SU-DHL-6 (cell line): ENCODE measurements around the gene SETSIP.

Experiments
- H2AFZ ChIP-seq: fragments of 200-600 bp; sonication (generic); 2 replicates; pipeline ENCODE4 v1.6.1; 2014; ENCODE audit warnings: low read depth, mild to moderate bottlenecking, moderate library complexity, mixed read lengths, antibody characterized with exemption, low read length; ENCODE audit not compliant: severe bottlenecking
- H3F3A ChIP-seq: fragments of 200-600 bp; shearing (Covaris generic); 2 replicates; pipeline ENCODE4 v1.6.0; 2016; ENCODE audit warnings: antibody characterized with exemption, mild to moderate bottlenecking; ENCODE audit not compliant: insufficient read depth
- H3K27ac ChIP-seq: fragments of 200-600 bp; sonication (generic); 2 replicates; pipeline ENCODE4 v1.5.1; 2016; ENCODE audit warnings: low read depth, mild to moderate bottlenecking, low read length, moderate library complexity, mixed read lengths
- H3K27me3 ChIP-seq: fragments of 200-600 bp; sonication (generic), shearing (Covaris generic); 2 replicates; pipeline ENCODE4 v1.6.0; 2014; ENCODE audit warnings: mild to moderate bottlenecking, low read length
- H3K36me3 ChIP-seq: fragments of 200-600 bp; sonication (generic); 2 replicates; pipeline ENCODE4 v1.6.1; 2014; ENCODE audit warnings: mild to moderate bottlenecking, low read length, mixed read lengths
- H3K4me2 ChIP-seq: fragments of 300-600, 200-600 bp; shearing (Covaris generic), sonication (generic); 2 replicates; pipeline ENCODE4 v1.6.0; 2014; ENCODE audit warnings: low read length, low read depth, mild to moderate bottlenecking; ENCODE audit not compliant: poor library complexity, severe bottlenecking
- H3K4me3 ChIP-seq: fragments of 200-600 bp; sonication (generic); 2 replicates; pipeline ENCODE4 v1.5.1; 2014; ENCODE audit warnings: antibody characterized with exemption, low read length, mild to moderate bottlenecking, mixed read lengths; ENCODE audit not compliant: insufficient read depth, poor library complexity, severe bottlenecking
- H3K79me2 ChIP-seq: fragments of 200-600 bp; sonication (generic); 2 replicates; pipeline ENCODE4 v1.6.1; 2014; ENCODE audit warnings: mild to moderate bottlenecking, low read length, moderate library complexity; ENCODE audit not compliant: insufficient read depth
- H3K9ac ChIP-seq: fragments of 200-600 bp; sonication (generic); 2 replicates; pipeline ENCODE4 v1.7.0; 2014; ENCODE audit warnings: mild to moderate bottlenecking, low read length
- H3K9me2 ChIP-seq: fragments of 200-600 bp; sonication (generic); replicated peaks from 2 replicates; pipeline ENCODE4 v1.6.1; 2014; ENCODE audit warnings: low read length; ENCODE audit not compliant: insufficient read depth
- H3K9me3 ChIP-seq: fragments of 200-600 bp; sonication (generic); 2 replicates; pipeline ENCODE4 v1.6.1; 2014; ENCODE audit warnings: low read length, mixed read lengths; ENCODE audit not compliant: insufficient read depth
- H4K20me1 ChIP-seq: fragments of 200-600 bp; sonication (generic); 2 replicates; pipeline ENCODE4 v1.6.1; 2014; ENCODE audit warnings: low read depth, mild to moderate bottlenecking, antibody characterized with exemption, low read length, moderate library complexity, mixed read lengths
- CTCF ChIP-seq: fragments of 200-600 bp; sonication (generic); IDR thresholded peaks from one replicate; pipeline ENCODE4 v1.5.1; 2017; ENCODE audit warnings: antibody characterized with exemption, mild to moderate bottlenecking, low read length, moderate library complexity; ENCODE audit not compliant: insufficient read depth, poor library complexity, severe bottlenecking
- EZH2phosphoT487 ChIP-seq: fragments of 200-600 bp; sonication (generic), shearing (Covaris generic); conservative IDR thresholded peaks from 2 replicates; pipeline ENCODE4 v1.6.1; 2018; ENCODE audit warnings: mild to moderate bottlenecking, antibody characterized with exemption, low read length, moderate library complexity, mixed read lengths

Gene SETSIP

GRCh38 chr1:92094090-92094489, 18.9 kb upstream of the SETSIP start:
- H3K79me2 ChIP-seq, result no peaks in the 10 kb centered on the region
- H3K36me3 ChIP-seq, result no peaks in the 10 kb centered on the region; the same call in 1 of the 2 replicates
- H3K4me2 ChIP-seq, result no peak overlapping the region
- no peaks in the 10 kb centered on the region for H3F3A ChIP-seq
- no peak overlapping the region for H3K9ac ChIP-seq
- TF ChIP-seq EZH2phosphoT487 (no peak), CTCF (no peak)
- H3K9me2 ChIP-seq, result no peaks in the 10 kb centered on the region
- H3K27ac ChIP-seq, result no peak overlapping the region
- no peak overlapping the region for H3K4me3 ChIP-seq
- H4K20me1 ChIP-seq, result no peaks in the 10 kb centered on the region
- no peaks in the 10 kb centered on the region for H3K27me3 ChIP-seq
- no peak overlapping the region for H2AFZ ChIP-seq
- no peaks in the 10 kb centered on the region for H3K9me3 ChIP-seq

- Histone ChIP-seq H3K36me3 (no peaks in the 10 kb centered on the region; the same call in 1 of the 2 replicates), H3K9me2 (no peaks in the 10 kb centered on the region), H3K9me3 (0 out of 2 replicates have a peak, but pooled peaks cover 5% of the 10 kb centered on the region), H3K79me2 (no peaks in the 10 kb centered on the region), H3K9ac (no peak overlapping the region), H3F3A (no peaks in the 10 kb centered on the region), H2AFZ (no peak overlapping the region), H3K4me3 (no peak overlapping the region), H4K20me1 (no peaks in the 10 kb centered on the region), H3K27ac (no peak overlapping the region), H3K27me3 (no peaks in the 10 kb centered on the region), H3K4me2 (no peak overlapping the region)
- TF ChIP-seq CTCF (no peak), EZH2phosphoT487 (no peak)
Observed at GRCh38 chr1:92091625-92092024, 16.4 kb upstream of the SETSIP start.

- Histone ChIP-seq H3K4me3 (no peak overlapping the region), H3K4me2 (no peak overlapping the region), H3K9me2 (no peaks in the 10 kb centered on the region), H2AFZ (no peak overlapping the region), H3K79me2 (no peaks in the 10 kb centered on the region), H3K9me3 (peaks cover 18% of the 10 kb centered on the region; the same call in 1 of the 2 replicates), H3K27ac (no peak overlapping the region), H3K36me3 (no peaks in the 10 kb centered on the region; the same call in 1 of the 2 replicates), H3K27me3 (no peaks in the 10 kb centered on the region), H3K9ac (no peak overlapping the region), H4K20me1 (no peaks in the 10 kb centered on the region), H3F3A (no peaks in the 10 kb centered on the region)
- TF ChIP-seq EZH2phosphoT487, result no peak
- TF ChIP-seq CTCF, result no peak
Observed at GRCh38 chr1:92087542-92087941, 12.3 kb upstream of the SETSIP start.
